Coronary artery (tissue), 2 donors: ENCODE data around the gene EFCAB12.

ENCODE experiments used
- DNase-seq: peaks from one replicate; pipeline ENCODE4 v3.0.0-alpha.2; 2017; ENCODE audit warnings: low spot score
- H3K27ac ChIP-seq, 2 donors: fragments of 200-600 bp; sonication (generic); one replicate each; pipeline ENCODE4 v1.5.1; 2016 to 2019
- H3K4me3 ChIP-seq: fragments of 200-600 bp; sonication (generic); 2 replicates; pipeline ENCODE4 v1.5.1; 2016; ENCODE audit warnings: mild to moderate bottlenecking, moderate library complexity
- CTCF ChIP-seq: fragments of 200-600 bp; sonication (generic); IDR thresholded peaks from one replicate; pipeline ENCODE4 v1.5.1; 2019; ENCODE audit warnings: antibody characterized with exemption

EFCAB12 gene

GRCh38 chr3:129446926-129447325 lies 18.5 kb upstream of the EFCAB12 start:
- no peak for DNase-seq
- H3K4me3 ChIP-seq: no peak overlapping the region
- no peak overlapping the region for H3K27ac ChIP-seq
- no peak for TF ChIP-seq CTCF

GRCh38 chr3:129445471-129445870 lies 17.0 kb upstream of the EFCAB12 start:
- no peak for DNase-seq
- H3K27ac ChIP-seq: no peak overlapping the region
- no peak for TF ChIP-seq CTCF
- H3K4me3 ChIP-seq: no peak overlapping the region

- Histone ChIP-seq H3K4me3 (no peak overlapping the region), H3K27ac (peak overlapping the region in 1 of 2 donors; percentile 99)
- no peak for TF ChIP-seq CTCF
Measured at GRCh38 chr3:129442947-129443346, 14.5 kb upstream of the EFCAB12 start.

GRCh38 chr3:129442486-129442885 lies 14.1 kb upstream of the EFCAB12 start:
- no peak overlapping the region for H3K4me3 ChIP-seq

More at GRCh38 chr3:129442947-129443346, 14.5 kb upstream of the EFCAB12 start:
- DNase-seq: no peak

GRCh38 chr3:129441782-129442181 lies 13.3 kb upstream of the EFCAB12 start:
- no peak for DNase-seq
- Histone ChIP-seq H3K27ac (peak overlapping the region; percentile 75 to 99), H3K4me3 (peak overlapping the region; percentile 100)
- TF ChIP-seq CTCF: no peak

More at GRCh38 chr3:129442486-129442885, 14.1 kb upstream of the EFCAB12 start:
- TF ChIP-seq CTCF: no peak
- no peak for DNase-seq
- peak overlapping the region; percentile 75 to 99 for H3K27ac ChIP-seq

- peak overlapping the region; percentile 100 for H3K4me3 ChIP-seq
- no peak for TF ChIP-seq CTCF
Measured at GRCh38 chr3:129441215-129441614, 12.8 kb upstream of the EFCAB12 start.

GRCh38 chr3:129440618-129441190 lies 12.3 kb upstream of the EFCAB12 start:
- H3K27ac ChIP-seq: peak overlapping the region; percentile 75 to 99

More at GRCh38 chr3:129441215-129441614, 12.8 kb upstream of the EFCAB12 start:
- peak overlapping the region; percentile 75 to 99 for H3K27ac ChIP-seq
- DNase-seq: no peak

More at GRCh38 chr3:129440618-129441190, 12.3 kb upstream of the EFCAB12 start:
- no peak for DNase-seq
- H3K4me3 ChIP-seq: peak overlapping the region; percentile 100
- TF ChIP-seq CTCF: no peak
